A549 (cell line): ENCODE results near the gene JMJD6.

Experiments used
- CEBPB ChIP-seq, 2 experiments: fragments of >200 bp in 1 of 2; sonication (Bioruptor Twin) in 1 of 2; formaldehyde crosslinking in 1 of 2; IDR thresholded peaks; 2 replicates each; pipeline ENCODE4 v1.6.1; 2012 to 2016
- CHD2 ChIP-seq: fragments of 150-350 bp; IDR thresholded peaks from 2 replicates; pipeline ENCODE4 v1.6.1; 2014; ENCODE audit warnings: low read length; ENCODE audit not compliant: partially characterized antibody
- CTCF ChIP-seq: fragments of >200 bp; sonication (Bioruptor Twin); formaldehyde crosslinking; IDR thresholded peaks from 3 replicates; pipeline ENCODE4 v1.5.1; 2016
- EP300 ChIP-seq, 2 experiments: fragments of >200 bp; sonication (Bioruptor Twin); formaldehyde crosslinking; IDR thresholded peaks; 2 replicates in 1 of 2; 3 replicates in 1 of 2; pipeline ENCODE4 v1.6.1; 2016 to 2017
- MAX ChIP-seq: IDR thresholded peaks from 2 replicates; pipeline ENCODE4 v1.6.1; 2012
- NPAS2 ChIP-seq: fragments of 250-450 bp; sonication (Bioruptor Pico); IDR thresholded peaks from 2 replicates; pipeline ENCODE4 v1.8.0; 2022; ENCODE audit warnings: mild to moderate bottlenecking, moderate library complexity, borderline replicate concordance
- PHF8 ChIP-seq: fragments of 200-600 bp; sonication (generic); IDR thresholded peaks from 2 replicates; pipeline ENCODE4 v1.6.1; 2016; ENCODE audit warnings: low read depth, mild to moderate bottlenecking, antibody characterized with exemption, moderate library complexity, borderline replicate concordance
- POLR2A ChIP-seq: IDR thresholded peaks from 2 replicates; pipeline ENCODE4 v1.6.1; 2012; ENCODE audit warnings: mild to moderate bottlenecking, low read length
- TF ChIP-seq, protein P1 (sequence below): IDR thresholded peaks from 2 replicates; pipeline ENCODE4 v1.6.1; 2012

DNA sequence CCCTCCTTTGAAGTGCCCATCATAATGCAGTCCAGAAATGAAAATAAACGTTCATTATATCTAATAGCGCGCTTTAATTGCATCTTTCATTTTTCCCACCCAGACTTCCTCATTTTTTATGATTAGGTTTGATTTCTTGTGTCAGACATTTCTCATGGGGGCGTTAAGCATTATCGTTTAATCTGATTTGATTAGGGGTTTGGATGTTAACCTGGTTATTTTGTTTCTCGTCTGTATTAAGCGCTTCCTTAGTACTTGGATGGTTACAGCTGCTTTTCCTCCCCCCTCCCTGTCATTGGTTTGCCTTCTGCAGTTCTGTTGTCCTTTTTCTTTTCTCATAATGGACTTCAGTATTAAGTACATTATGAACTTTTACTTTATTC lies 12.1 kb upstream of the JMJD6 start:
- TF ChIP-seq CTCF (no peak), POLR2A (no peak), PHF8 (no peak), EP300 (IDR thresholded peaks at IDR 0.05) (no peak), CHD2 (no peak), CEBPB (IDR thresholded peaks at IDR 0.05) (no peak), NPAS2 (CRISPR knock-in tag) (no peak), MAX (no peak)
- TF ChIP-seq, protein P1, sequence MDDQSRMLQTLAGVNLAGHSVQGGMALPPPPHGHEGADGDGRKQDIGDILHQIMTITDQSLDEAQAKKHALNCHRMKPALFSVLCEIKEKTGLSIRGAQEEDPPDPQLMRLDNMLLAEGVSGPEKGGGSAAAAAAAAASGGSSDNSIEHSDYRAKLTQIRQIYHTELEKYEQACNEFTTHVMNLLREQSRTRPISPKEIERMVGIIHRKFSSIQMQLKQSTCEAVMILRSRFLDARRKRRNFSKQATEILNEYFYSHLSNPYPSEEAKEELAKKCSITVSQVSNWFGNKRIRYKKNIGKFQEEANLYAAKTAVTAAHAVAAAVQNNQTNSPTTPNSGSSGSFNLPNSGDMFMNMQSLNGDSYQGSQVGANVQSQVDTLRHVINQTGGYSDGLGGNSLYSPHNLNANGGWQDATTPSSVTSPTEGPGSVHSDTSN, result no peak
